ENCODE measurements around the gene KIAA0232.

Gene KIAA0232

GRCh38 chr4:6769989-6770420, 12.5 kb upstream of the KIAA0232 start:
- Histone ChIP-seq H3K4me1 (ENCODE audit: control insufficient read depth, insufficient read depth, low read length) (peaks cover 27% of the 10 kb centered on the region), H3K36me3 (ENCODE audit: insufficient read depth, low read length) (no peaks in the 10 kb centered on the region)

GRCh38 chr4:6770581-6771228, 11.8 kb upstream of the KIAA0232 start:
- Histone ChIP-seq H3K36me3 (ENCODE audit: insufficient read depth, low read length) (no peaks in the 10 kb centered on the region), H3K4me2 (ENCODE audit: low read length) (peak overlapping the region; percentile 33), H3K4me1 (ENCODE audit: control insufficient read depth, insufficient read depth, low read length) (peaks cover 27% of the 10 kb centered on the region), H3K27me3 (ENCODE audit: control insufficient read depth, insufficient read depth, low read length) (peaks cover 19% of the 10 kb centered on the region), H3K9me3 (replicated peaks; ENCODE audit: low read length) (no peaks in the 10 kb centered on the region), H3K9ac (ENCODE audit: low read depth, low read length) (no peak overlapping the region), H3K4me3 (ENCODE audit: low read length) (no peak overlapping the region)

More at GRCh38 chr4:6769989-6770420, 12.5 kb upstream of the KIAA0232 start:
- Histone ChIP-seq H3K4me3 (ENCODE audit: low read length) (no peak overlapping the region), H3K9me3 (replicated peaks; ENCODE audit: low read length) (no peaks in the 10 kb centered on the region), H3K4me2 (ENCODE audit: low read length) (no peak overlapping the region), H3K27me3 (ENCODE audit: control insufficient read depth, insufficient read depth, low read length) (peaks cover 18% of the 10 kb centered on the region), H3K9ac (ENCODE audit: low read depth, low read length) (no peak overlapping the region)

GRCh38 chr4:6771229-6771671, 11.3 kb upstream of the KIAA0232 start:
- no peak overlapping the region for H3K9ac ChIP-seq (ENCODE audit: low read depth, low read length)
- no peak overlapping the region for H3K4me3 ChIP-seq (ENCODE audit: low read length)
- H3K4me1 ChIP-seq (ENCODE audit: control insufficient read depth, insufficient read depth, low read length) = peaks cover 27% of the 10 kb centered on the region
- H3K36me3 ChIP-seq (ENCODE audit: insufficient read depth, low read length) = no peaks in the 10 kb centered on the region
- peaks cover 18% of the 10 kb centered on the region for H3K27me3 ChIP-seq (ENCODE audit: control insufficient read depth, insufficient read depth, low read length)
- no peaks in the 10 kb centered on the region for H3K9me3 ChIP-seq (replicated peaks; ENCODE audit: low read length)
- peak overlapping the region; percentile 33 for H3K4me2 ChIP-seq (ENCODE audit: low read length)

DNA sequence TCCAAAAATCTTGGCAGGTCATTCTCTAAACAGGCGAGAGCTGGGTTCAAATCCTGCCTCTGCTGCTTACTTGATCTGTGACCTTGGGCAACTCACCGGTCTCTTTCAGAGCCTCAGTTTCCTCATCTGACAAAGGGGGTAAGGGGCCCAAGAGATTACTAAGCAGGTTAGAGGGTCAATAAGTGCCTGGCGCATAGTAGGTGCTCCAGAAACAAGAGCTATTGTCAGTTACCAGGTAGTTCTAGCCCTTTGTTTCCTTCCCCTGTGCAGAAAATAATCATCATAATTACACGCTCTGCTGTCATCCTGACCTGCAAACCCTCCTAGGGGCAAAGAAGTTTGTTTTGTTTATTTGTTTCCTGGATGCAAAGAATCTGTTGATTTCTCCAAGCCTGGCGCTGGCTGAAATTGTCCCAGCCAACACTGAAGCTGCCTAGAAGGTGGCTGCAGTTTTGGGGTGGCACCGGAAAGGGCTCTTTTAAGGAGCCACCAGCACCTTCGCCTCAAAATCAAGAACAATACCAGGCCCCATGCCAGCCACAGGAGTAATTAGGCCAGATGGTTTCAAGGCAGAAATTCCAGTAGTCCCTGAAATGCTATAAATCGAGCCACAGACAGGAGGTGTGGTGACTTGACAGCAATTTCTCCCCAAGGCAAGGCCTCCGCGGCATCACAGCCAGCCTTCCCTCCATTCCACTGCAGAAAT, 10.2 kb upstream of the KIAA0232 start:
- Histone ChIP-seq H3K4me2 (ENCODE audit: low read length) (no peak overlapping the region), H3K9ac (ENCODE audit: low read depth, low read length) (no peak overlapping the region), H3K4me1 (ENCODE audit: control insufficient read depth, insufficient read depth, low read length) (peaks cover 27% of the 10 kb centered on the region), H3K36me3 (ENCODE audit: insufficient read depth, low read length) (no peaks in the 10 kb centered on the region), H3K4me3 (ENCODE audit: low read length) (no peak overlapping the region), H3K9me3 (replicated peaks; ENCODE audit: low read length) (no peaks in the 10 kb centered on the region), H3K27me3 (ENCODE audit: control insufficient read depth, insufficient read depth, low read length) (peaks cover 21% of the 10 kb centered on the region)

- Histone ChIP-seq H3K4me3 (ENCODE audit: low read length) (no peak overlapping the region), H3K4me1 (ENCODE audit: control insufficient read depth, insufficient read depth, low read length) (peaks cover 20% of the 10 kb centered on the region), H3K27me3 (ENCODE audit: control insufficient read depth, insufficient read depth, low read length) (peaks cover 21% of the 10 kb centered on the region), H3K9ac (ENCODE audit: low read depth, low read length) (no peak overlapping the region), H3K36me3 (ENCODE audit: insufficient read depth, low read length) (no peaks in the 10 kb centered on the region), H3K9me3 (replicated peaks; ENCODE audit: low read length) (no peaks in the 10 kb centered on the region), H3K4me2 (ENCODE audit: low read length) (no peak overlapping the region)
Observed at GRCh38 chr4:6773106-6773505, 9.4 kb upstream of the KIAA0232 start.

GRCh38 chr4:6773616-6774540, 8.6 kb upstream of the KIAA0232 start:
- Histone ChIP-seq H3K27me3 (ENCODE audit: control insufficient read depth, insufficient read depth, low read length) (peaks cover 21% of the 10 kb centered on the region), H3K4me3 (ENCODE audit: low read length) (no peak overlapping the region), H3K4me1 (ENCODE audit: control insufficient read depth, insufficient read depth, low read length) (peaks cover 14% of the 10 kb centered on the region), H3K4me2 (ENCODE audit: low read length) (no peak overlapping the region), H3K9ac (ENCODE audit: low read depth, low read length) (no peak overlapping the region), H3K9me3 (replicated peaks; ENCODE audit: low read length) (no peaks in the 10 kb centered on the region), H3K36me3 (ENCODE audit: insufficient read depth, low read length) (no peaks in the 10 kb centered on the region)

DNA sequence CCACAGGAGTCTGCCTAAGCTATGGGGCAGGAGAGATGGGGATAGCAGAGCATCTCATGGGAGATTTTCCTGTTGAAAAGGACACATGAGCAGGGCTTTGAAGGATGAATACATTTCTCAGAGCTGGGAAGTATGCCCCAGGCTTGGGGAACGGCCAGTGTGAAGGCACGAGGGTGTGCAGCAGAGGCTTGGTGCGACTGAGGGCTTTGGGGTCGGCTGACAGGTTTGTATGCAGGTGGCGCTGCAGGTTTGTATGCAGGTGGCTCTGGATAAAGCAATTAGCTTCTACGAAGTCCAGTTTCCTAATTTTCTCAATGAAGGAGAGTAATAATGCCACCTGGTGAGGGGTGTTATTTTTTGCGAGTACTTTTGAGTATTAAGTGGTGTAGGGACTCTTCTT, 6.8 kb upstream of the KIAA0232 start:
- no peaks in the 10 kb centered on the region for H3K36me3 ChIP-seq (ENCODE audit: insufficient read depth, low read length)
- no peak overlapping the region for H3K4me3 ChIP-seq (ENCODE audit: low read length)
- peaks cover 10% of the 10 kb centered on the region for H3K4me1 ChIP-seq (ENCODE audit: control insufficient read depth, insufficient read depth, low read length)
- H3K4me2 ChIP-seq (ENCODE audit: low read length) = no peak overlapping the region
- H3K9ac ChIP-seq (ENCODE audit: low read depth, low read length) = no peak overlapping the region
- no peaks in the 10 kb centered on the region for H3K9me3 ChIP-seq (replicated peaks; ENCODE audit: low read length)
- H3K27me3 ChIP-seq (ENCODE audit: control insufficient read depth, insufficient read depth, low read length) = peaks cover 21% of the 10 kb centered on the region

DNA sequence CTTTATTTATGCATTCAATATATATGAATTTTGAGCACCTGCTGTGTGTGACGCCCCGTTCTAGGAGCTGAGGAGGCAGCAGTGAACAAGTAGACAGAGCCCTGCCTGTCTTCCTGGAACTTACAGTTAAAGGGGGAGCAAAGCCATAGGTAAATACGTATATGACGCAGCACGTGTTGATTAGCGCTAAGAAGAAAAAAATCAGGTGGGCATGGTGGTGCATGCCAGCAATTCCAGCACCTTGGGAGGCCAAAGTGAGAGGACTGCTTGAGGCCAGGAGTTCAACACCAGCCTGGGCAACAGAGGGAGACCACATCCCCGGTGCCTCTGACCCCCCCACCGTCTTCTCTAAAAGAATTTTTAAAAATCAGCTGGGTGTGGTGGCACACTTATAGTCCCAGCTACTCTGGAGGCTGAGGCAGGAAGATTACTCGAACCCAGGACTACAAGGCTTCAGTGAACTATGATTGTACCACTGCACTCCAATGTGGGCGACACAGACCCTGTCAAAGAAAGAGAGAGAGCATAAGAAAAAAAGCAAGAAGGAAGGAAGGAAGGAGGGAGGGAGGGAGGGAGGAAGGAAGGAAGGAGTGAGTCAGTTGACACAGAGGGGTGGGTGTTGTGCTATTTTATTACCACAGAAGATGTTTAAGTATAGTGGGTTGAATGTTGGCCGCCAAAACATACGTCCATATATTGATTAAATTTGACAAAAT, 5.4 kb upstream of the KIAA0232 start:
- no peak overlapping the region for H3K9ac ChIP-seq (ENCODE audit: low read depth, low read length)
- peaks cover 21% of the 10 kb centered on the region for H3K27me3 ChIP-seq (ENCODE audit: control insufficient read depth, insufficient read depth, low read length)
- H3K4me2 ChIP-seq (ENCODE audit: low read length) = no peak overlapping the region
- H3K9me3 ChIP-seq (replicated peaks; ENCODE audit: low read length) = no peaks in the 10 kb centered on the region
- no peaks in the 10 kb centered on the region for H3K4me1 ChIP-seq (ENCODE audit: control insufficient read depth, insufficient read depth, low read length)
- H3K36me3 ChIP-seq (ENCODE audit: insufficient read depth, low read length) = no peaks in the 10 kb centered on the region
- no peak overlapping the region for H3K4me3 ChIP-seq (ENCODE audit: low read length)

GRCh38 chr4:6777636-6778281, 4.8 kb upstream of the KIAA0232 start:
- H3K4me1 ChIP-seq (ENCODE audit: control insufficient read depth, insufficient read depth, low read length) = no peaks in the 10 kb centered on the region
- H3K36me3 ChIP-seq (ENCODE audit: insufficient read depth, low read length) = no peaks in the 10 kb centered on the region
- no peak overlapping the region for H3K4me2 ChIP-seq (ENCODE audit: low read length)
- no peak overlapping the region for H3K4me3 ChIP-seq (ENCODE audit: low read length)
- no peak overlapping the region for H3K9ac ChIP-seq (ENCODE audit: low read depth, low read length)
- no peaks in the 10 kb centered on the region for H3K9me3 ChIP-seq (replicated peaks; ENCODE audit: low read length)
- H3K27me3 ChIP-seq (ENCODE audit: control insufficient read depth, insufficient read depth, low read length) = peaks cover 21% of the 10 kb centered on the region

GRCh38 chr4:6778435-6778834, 4.1 kb upstream of the KIAA0232 start:
- no peak overlapping the region for H3K4me3 ChIP-seq (ENCODE audit: low read length)
- no peak overlapping the region for H3K9ac ChIP-seq (ENCODE audit: low read depth, low read length)
- H3K27me3 ChIP-seq (ENCODE audit: control insufficient read depth, insufficient read depth, low read length) = peaks cover 21% of the 10 kb centered on the region
- H3K36me3 ChIP-seq (ENCODE audit: insufficient read depth, low read length) = no peaks in the 10 kb centered on the region
- H3K9me3 ChIP-seq (replicated peaks; ENCODE audit: low read length) = no peaks in the 10 kb centered on the region
- no peak overlapping the region for H3K4me2 ChIP-seq (ENCODE audit: low read length)
- H3K4me1 ChIP-seq (ENCODE audit: control insufficient read depth, insufficient read depth, low read length) = no peaks in the 10 kb centered on the region
